NCI-H146 treated with DMSO at 0.1 percent for 48 hours (cell line): ENCODE data around the gene ZNF655.
A peak's percentile ranks its signal among the peaks of the same experiment; 100 is the strongest.

Experiments
- DNase-seq: peaks from one replicate; lab custom pipeline; 2025; ENCODE audit not compliant: unreplicated experiment; lab: John Stamatoyannopoulos, UW

ZNF655 gene

DNA sequence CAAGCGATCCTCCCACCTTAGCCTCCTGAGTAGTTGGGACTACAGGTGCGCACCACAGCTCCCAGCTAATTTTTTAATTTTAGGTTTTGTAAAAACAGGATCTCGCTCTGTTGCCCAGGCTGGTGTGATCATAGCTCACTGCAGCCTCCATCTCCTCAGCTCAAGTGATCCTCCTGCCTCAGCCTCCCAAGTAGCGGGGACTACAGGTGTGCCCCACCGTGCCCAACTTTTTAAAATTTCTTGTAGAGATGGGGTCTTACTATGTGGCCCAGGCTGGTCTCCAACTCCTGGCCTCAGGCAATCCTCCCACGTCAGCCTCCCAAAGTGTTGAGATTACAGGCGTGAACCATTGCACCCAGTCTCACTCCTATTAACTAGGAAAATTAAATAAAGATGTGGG lies 47.1 kb downstream of the ZNF655 start:
- no peak for DNase-seq

DNA sequence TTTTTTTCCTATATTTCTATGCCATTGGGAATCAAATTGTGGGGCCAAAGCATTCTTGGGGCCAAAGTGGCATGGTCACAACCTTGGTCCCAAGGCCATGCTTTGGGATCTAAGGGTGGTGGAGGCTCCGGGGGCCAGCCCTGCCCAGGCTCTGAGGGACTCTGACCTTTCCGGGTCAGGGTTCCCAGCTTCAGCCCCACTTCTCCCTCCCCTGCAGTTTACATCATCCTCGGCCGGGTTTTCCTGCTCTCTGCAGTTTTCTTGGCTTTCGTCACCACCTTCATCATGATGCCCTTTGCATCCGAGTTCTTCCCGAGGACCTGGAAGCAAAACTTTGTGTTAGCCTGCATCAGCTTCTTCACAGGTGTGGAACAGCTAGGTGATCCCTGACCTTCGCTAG lies 48.1 kb downstream of the ZNF655 start:
- DNase-seq, result no peak

DNA sequence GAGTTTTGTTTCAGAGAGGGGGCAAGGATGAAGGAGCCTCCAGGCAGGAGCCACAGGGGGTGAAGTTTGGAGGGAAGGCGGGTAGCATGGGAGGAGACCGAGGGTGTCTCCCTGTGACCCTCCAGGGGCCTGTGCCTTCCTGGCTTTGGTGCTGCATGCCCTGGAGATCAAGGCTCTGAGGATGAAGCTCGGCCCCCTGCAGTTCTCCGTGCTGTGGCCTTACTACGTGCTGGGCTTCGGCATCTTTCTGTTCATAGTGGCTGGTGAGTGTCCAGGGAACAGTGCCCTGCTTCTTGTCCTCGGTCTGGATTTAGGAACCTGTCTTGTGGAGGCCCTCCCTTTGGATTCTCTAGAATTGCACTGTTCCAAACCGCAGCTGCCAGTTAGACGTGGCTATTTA lies 49.1 kb downstream of the ZNF655 start:
- DNase-seq, result no peak

DNA sequence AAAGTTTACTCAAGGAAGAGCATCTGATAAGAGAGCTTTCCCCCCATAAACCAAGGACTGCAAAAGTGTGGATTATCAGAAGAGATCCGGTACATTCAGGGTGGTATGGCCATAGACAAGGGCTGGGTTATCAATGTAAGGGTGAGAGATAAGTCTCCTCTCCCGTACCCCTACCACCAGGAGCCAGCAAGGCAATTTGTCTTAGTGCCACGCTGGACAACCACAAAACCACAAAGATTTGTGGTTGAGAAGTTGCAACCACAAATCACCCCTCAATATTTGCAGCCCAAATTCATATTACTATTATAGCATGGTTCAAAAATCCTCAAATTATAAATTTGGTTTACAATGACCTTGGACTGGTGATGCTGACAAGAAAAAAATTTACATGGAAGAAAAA lies 56.1 kb downstream of the ZNF655 start:
- no peak for DNase-seq

DNA sequence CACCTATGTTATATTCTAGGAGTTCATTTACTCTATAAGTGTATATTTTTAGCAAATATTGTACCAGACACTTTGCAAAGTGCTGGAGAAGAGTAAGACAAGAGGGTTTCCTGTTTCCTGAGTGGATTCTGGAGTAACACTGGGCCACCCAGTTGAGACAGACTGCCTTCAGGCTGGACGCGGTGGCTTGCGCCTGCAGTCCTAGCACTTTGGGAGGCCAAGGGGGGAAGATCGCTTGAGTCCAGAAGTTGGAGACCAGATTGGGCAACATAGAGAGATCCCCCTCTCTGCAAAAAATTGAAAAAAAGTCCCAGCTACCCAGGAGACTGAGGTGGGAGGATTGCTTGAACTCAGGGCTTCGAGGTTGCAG lies 57.5 kb downstream of the ZNF655 start:
- DNase-seq, result no peak

DNA sequence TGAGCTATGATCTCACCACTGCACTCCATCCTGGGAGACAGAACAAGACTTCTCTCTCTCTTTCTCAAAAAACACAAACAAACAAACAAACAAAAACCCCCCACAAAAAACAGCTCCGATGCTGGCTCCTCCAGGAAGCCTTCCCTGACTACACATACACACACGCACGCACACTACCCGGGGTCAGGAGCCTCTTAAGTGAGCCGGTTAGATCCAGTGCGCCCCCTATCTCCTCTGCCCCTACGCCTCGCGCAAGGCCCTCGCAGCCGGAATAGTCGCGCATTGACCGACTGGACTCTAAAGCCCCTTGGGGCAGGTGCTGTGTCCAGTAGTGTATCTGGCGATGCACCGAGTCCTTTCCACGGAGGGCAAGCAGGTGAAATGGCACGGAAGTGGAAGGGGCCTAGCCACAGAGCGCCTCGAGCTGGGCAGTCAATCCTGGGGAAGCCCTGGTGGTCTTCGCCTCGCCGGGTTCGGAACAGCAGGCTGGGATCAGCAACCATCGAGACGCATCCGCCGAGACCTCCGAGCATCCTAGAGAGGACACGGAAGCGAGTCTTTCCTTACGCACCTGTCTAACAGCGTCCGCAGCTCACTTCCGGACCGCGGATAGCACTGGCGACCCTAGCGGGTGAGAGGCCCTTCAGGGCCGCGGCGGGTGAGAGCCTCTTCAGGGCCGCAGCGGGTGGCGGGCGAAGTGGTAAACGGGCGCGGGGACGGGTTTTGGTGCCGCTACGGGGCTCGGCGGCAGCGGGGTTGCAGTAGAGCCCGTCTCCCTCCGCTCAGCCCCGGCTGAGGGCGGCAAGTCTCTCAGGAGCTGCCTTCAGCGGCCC lies 58.1 kb downstream of the ZNF655 start, which contains the start of gene ZSCAN25:
Gene ZSCAN25 (plus strand): TSS at position 588 of the 833 bp plus-strand sequence. CDS start 2,661 bp downstream, outside the sequence.
- peak; percentile 75 for DNase-seq

DNA sequence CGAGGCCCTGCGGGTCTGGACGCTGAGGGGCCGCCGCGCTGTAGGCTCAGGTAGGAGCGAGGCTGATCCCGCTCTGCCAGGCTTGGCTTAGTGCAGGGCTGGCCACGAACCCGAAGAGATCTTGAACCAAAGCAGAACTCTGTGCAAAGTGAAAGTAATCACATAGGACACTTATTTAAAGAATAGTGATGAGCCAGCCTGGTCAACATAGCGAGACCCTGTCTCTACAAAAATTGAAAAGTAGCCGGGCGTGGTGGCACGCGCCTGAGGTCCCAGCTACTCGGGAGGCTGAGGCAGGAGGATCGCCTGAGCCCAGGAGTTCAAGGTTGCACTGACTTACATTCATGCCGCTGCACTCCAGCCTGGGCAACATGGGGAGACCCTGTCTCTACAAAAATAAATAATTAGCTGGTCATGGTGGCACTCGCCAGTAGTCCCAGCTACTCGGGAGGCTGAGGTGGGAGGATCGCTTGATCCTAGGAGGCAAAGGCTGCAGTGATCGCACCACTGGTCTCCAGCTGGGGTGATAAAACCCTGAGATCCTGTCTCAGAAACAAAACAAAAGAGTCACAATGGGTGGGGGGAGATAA lies 58.8 kb downstream of the ZNF655 start:
- DNase-seq, result no peak

DNA sequence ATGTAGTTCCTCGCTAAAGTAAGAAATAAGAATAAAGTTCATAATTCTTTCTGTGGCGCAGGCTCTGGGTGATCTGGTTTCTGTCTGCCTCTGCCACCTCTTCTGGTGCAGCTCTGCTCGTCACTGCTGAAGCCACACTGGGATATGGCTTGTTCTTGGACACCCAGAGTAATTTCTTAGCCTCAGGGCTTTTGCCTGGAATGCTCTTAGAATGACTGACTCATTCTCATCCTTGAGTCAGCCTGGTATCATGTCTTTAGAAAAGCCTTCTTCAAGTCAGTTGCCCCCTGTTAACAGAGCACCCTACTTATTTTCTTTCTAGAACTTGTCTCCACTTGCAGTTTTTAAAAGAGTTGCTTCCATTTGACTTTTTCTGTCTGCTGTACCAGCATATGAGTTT lies 60.3 kb downstream of the ZNF655 start:
- no peak for DNase-seq

DNA sequence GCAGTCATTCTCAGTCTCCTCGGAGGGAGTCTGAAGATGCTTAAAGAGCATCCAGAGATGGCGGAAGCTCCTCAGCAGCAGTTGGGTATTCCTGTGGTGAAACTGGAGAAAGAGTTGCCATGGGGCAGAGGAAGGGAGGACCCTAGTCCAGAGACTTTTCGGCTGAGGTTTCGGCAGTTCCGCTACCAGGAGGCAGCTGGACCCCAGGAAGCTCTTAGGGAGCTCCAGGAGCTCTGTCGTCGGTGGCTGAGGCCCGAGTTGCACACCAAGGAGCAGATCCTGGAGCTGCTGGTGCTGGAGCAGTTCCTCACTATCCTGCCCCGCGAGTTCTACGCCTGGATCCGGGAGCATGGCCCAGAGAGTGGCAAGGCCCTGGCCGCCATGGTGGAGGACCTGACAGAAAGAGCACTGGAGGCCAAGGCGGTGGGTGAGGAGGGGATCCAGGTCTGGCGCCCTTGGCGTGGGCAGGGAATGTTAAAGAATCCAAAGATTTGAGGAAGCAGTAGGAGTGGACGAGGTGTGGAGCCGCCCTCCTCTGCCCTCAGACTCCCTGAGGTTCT lies 61.2 kb downstream of the ZNF655 start:
- DNase-seq, result no peak

DNA sequence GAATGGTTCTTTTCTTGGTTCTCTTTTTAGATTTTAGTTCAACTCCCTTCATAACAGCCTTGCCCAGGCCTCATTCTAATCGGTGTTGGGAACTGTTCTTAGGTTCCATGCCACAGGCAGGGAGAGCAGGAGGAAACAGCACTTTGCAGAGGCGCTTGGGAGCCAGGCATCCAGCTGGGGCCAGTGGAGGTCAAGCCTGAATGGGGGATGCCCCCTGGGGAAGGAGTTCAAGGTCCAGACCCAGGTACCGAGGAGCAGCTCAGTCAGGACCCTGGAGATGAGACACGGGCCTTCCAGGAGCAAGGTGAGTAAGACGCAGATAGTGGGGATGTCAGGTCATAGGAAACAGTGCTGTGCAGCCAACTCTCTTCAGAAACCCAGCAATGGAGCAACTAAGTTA lies 62.8 kb downstream of the ZNF655 start:
- no peak for DNase-seq

DNA sequence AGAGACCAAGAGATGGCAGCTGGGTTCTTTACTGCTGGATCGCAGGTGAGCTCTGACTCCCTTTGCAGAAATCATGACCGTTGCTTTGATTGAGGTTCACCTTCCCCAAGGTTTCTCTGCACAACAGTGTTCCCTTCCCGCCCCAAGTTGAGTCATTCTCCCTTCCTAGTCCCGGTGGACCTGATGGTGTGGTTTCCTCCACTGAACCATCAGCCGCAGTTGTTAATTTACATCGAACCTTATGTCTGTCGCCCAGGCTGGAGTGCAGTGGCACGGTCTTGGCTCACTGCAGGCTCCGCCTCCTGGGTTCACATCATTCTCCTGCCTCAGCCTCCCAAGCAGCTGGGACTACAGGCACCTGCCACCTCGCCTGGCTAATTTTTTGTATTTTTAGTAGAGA lies 64.2 kb downstream of the ZNF655 start:
- no peak for DNase-seq

DNA sequence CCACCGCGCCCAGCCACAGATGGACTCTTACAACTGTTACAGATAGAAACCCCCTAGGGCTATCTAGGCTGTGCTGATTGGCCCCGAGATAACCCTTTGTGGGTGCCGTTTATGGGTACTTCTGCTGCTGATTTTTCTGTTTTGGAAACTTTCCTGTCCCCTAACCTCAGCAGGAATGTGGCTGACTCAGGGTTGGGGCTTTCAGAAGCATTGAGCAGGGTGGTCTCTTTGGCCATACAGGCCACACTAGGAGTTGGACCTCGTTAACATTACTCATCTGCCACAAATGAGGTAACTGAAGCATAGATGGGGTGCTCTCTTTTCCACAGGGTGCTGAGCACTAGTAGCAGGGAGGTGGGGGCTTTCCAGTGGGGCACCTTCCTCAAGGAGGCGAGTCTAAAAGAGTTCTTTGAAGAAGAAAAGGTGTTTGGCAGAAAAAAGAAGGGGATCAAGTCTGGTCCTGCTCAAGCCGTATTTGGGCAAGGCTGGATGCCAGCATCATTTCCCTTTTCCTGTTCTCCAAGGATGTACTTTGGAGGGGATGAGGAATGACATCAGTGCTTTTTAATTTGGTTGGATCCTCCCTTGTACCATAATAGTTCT lies 64.8 kb downstream of the ZNF655 start:
- no peak for DNase-seq

DNA sequence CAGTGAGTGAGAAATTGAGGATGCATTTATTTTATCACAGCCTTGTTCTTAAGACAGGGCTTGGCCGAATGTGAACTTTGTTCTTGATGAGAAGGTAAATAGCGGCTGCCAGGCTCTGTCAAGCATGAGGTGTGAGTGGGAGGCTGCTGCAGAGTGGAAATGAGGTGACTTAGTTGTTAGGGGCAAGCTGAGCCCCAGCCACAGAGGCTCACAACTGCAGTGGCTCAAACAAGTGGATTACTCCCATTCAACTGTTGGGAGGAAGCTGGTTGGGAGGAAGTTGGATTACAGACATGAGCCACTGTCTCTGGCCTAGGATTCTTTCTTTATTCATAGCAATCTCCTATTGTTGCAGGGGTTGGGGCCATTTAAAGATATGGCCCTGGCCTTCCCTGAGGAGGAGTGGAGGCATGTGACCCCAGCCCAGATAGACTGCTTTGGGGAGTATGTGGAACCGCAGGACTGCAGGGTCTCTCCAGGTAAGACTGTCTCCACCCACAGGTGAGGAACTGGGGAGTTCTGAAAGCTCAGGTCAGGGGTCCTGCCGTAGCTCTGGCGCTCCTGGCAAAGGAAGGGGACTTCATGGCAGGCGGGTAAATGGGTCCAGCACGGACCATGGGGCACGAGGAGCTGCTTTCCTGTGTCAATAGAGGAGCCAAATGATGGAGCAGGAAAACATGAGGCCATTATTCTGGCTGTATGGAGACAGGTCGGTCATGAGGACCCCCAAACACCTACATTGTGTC lies 65.4 kb downstream of the ZNF655 start:
- no peak for DNase-seq

DNA sequence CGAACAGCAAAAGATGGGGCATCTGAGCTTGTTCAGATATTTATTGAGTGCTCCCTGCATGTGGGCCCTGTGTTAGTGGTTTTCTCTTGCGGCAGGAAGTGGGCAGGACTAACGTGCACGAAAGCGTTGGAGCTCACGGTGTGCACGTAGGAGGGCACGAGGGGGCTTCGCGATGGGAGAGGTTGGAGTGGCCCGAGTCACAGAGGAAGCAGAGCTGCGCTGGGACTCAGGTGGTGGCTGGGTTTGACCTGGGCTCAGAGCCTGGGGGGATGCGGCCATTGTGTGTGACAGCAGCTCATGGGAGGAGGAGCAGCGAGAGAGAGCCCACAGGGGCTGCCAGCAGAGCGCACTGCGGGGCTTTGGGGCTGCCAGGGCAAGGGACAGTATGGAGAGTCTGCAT lies 66.0 kb downstream of the ZNF655 start:
- DNase-seq, result no peak

DNA sequence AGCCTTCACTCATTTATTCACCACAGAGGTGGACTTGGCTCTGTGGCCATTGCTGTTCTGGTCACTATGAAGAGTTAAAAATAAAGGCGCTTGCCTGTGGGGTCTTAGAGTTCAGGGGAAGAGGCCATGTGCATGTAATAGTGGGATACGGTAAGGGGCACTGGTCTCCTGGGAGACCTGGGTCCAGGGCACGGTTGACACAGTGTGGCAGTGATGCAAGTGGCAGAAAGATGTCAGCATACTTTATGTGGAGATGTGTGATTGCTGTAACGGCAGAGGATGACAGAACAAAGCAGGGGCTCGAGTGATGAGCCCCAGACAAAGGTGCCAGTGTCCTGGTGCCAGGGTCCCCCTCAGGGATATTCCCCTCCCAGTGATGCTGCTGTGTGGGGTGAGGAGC lies 66.9 kb downstream of the ZNF655 start:
- DNase-seq, result no peak

DNA sequence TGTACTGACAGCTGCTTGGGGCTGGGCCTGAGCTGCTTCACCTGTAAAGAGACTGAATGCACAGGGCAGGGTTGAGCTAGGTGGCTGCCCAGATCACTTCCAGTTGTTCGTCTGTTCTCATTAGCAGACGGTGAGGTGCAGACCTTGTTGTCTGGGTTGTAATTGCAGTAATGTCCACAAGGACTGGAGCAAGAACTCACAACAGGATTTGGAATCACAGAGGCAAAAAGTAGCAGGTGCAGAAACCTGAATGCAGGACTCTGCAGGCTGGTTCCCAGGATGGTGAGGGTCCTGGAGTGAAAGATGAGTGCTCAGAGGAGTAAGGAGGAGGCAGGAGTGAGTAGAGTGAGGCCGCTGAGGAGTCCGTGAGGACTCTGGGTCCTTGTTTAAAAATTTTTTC lies 67.5 kb downstream of the ZNF655 start:
- DNase-seq, result no peak
